B cell (primary cell): Measurements from ENCODE around the gene UNC5C. TPM values are rescaled to one million over a fixed set of nuclear protein-coding genes. Genes with fewer than 3 reads are reported as not detected.

ENCODE experiments used
- ATAC-seq: fragments of 200-7000 bp; cut with Tn5 transposase; one replicate; pipeline ENCODE4 v1.10.0; 2021; ENCODE audit warnings: low read depth, mild to moderate bottlenecking, moderate number of reproducible peaks, moderate library complexity
- CTCF ChIA-PET: fragments of 350-600 bp; sonication (Branson Sonifier 250); formaldehyde crosslinking; loops from one replicate; lab custom pipeline; 2021; ENCODE audit warnings: antibody characterized with exemption, inconsistent platforms; lab: Charles Lee
- POLR2A ChIA-PET: fragments of 350-600 bp; sonication (Branson Sonifier 250); formaldehyde crosslinking; loops from one replicate; lab custom pipeline; 2021; ENCODE audit warnings: antibody characterized with exemption; lab: Charles Lee
- DNase-seq: peaks from one replicate; pipeline ENCODE4 v3.0.0; 2013
- H2AFZ ChIP-seq: 2 replicates; pipeline ENCODE4 v1.6.1; 2012; ENCODE audit warnings: mild to moderate bottlenecking, low read depth, low read length; ENCODE audit not compliant: insufficient read depth, poor library complexity, severe bottlenecking
- H3K27ac ChIP-seq, 2 donors: 1 replicate in 1 of 2; 2 replicates in 1 of 2; pipeline ENCODE4 v1.5.1; 2012 to 2013; ENCODE audit warnings: low read length in 2 of 2, mild to moderate bottlenecking in 2 of 2, moderate library complexity in 1 of 2
- H3K27me3 ChIP-seq, 4 experiments: fragments of 200-600 bp in 1 of 4; sonication (generic) in 1 of 4; replicated peaks in 1 of 4; 1 replicate in 2 of 4; 2 replicates in 2 of 4; pipeline versions ENCODE4 v1.6.1 to v1.7.0; 2013 to 2016; ENCODE audit warnings: low read length in 3 of 4, mild to moderate bottlenecking in 2 of 4, mixed read lengths in 1 of 4, moderate library complexity in 1 of 4; ENCODE audit not compliant: insufficient read depth in 4 of 4, control insufficient read depth in 3 of 4; ENCODE audit errors: control extremely low read depth in 1 of 4
- H3K36me3 ChIP-seq, 2 experiments: replicated peaks in 1 of 2; 1 replicate in 1 of 2; 2 replicates in 1 of 2; pipeline versions ENCODE4 v1.6.1 to v1.7.1; 2013; ENCODE audit warnings: low read length in 1 of 2; ENCODE audit not compliant: insufficient read depth in 2 of 2, control insufficient read depth in 1 of 2; ENCODE audit errors: control extremely low read depth in 1 of 2, extremely low read depth in 1 of 2
- H3K4me1 ChIP-seq, 2 donors: fragments of 200-600 bp in 1 of 2; sonication (generic) in 1 of 2; 1 replicate in 1 of 2; 2 replicates in 1 of 2; pipeline versions ENCODE4 v1.5.1 to v1.6.1; 2013 to 2017; ENCODE audit warnings: low read length in 2 of 2; ENCODE audit not compliant: control insufficient read depth in 2 of 2, insufficient read depth in 2 of 2
- H3K4me2 ChIP-seq: replicated peaks from 2 replicates; pipeline ENCODE3; 2012; ENCODE audit warnings: mild to moderate bottlenecking, low read depth, low read length; ENCODE audit not compliant: poor library complexity, severe bottlenecking
- H3K4me3 ChIP-seq, 5 experiments: fragments of 200-600 bp in 1 of 5; sonication (generic) in 1 of 5; 1 replicate in 3 of 5; 2 replicates in 2 of 5; pipeline versions ENCODE4 v1.5.1 to v1.7.0; 2011 to 2016; ENCODE audit warnings: low read length in 4 of 5, mild to moderate bottlenecking in 4 of 5, low read depth in 2 of 5, control low read depth in 1 of 5, moderate library complexity in 1 of 5; ENCODE audit not compliant: insufficient read depth in 1 of 5; ENCODE audit errors: control extremely low read depth in 1 of 5, extremely low read depth in 1 of 5
- H3K79me2 ChIP-seq: fragments of 200-600 bp; sonication (generic); one replicate; pipeline ENCODE4 v1.6.0; 2016; ENCODE audit warnings: low read length; ENCODE audit not compliant: control insufficient read depth, insufficient read depth
- H3K9ac ChIP-seq: fragments of 200-600 bp; sonication (generic); 2 replicates; pipeline ENCODE4 v1.6.1; 2017; ENCODE audit warnings: mild to moderate bottlenecking, low read length, moderate library complexity
- H3K9me3 ChIP-seq, 3 donors: one replicate each; pipeline versions ENCODE4 v1.6.1 to v1.7.1; 2013; ENCODE audit warnings: low read length in 2 of 3; ENCODE audit not compliant: control insufficient read depth in 2 of 3, insufficient read depth in 1 of 3; ENCODE audit errors: control extremely low read depth in 1 of 3
- H4K20me1 ChIP-seq: 2 replicates; pipeline ENCODE4 v1.6.0; 2012; ENCODE audit warnings: mild to moderate bottlenecking, low read length; ENCODE audit not compliant: insufficient read depth, control insufficient read depth, poor library complexity, severe bottlenecking
- H3K27ac Mint-ChIP-seq: one replicate; pipeline ENCODE4 v1.8.0; 2021; ENCODE audit warnings: mixed read lengths
- H3K27me3 Mint-ChIP-seq: one replicate; pipeline ENCODE4 v1.8.0; 2021; ENCODE audit warnings: mixed read lengths
- H3K4me1 Mint-ChIP-seq: one replicate; pipeline ENCODE4 v1.8.0; 2021; ENCODE audit warnings: mixed read lengths
- H3K4me3 Mint-ChIP-seq: one replicate; pipeline ENCODE4 v1.8.0; 2021; ENCODE audit warnings: mixed read lengths
- H3K9me3 Mint-ChIP-seq: one replicate; pipeline ENCODE4 v1.8.0; 2022; ENCODE audit warnings: mixed read lengths; ENCODE audit not compliant: insufficient read depth
- CTCF ChIP-seq: fragments of 200-600 bp; IDR thresholded peaks from one replicate; pipeline ENCODE4 v1.8.0; 2022; ENCODE audit warnings: antibody characterized with exemption, mild to moderate bottlenecking
- EZH2 ChIP-seq: IDR thresholded peaks from 2 replicates; pipeline ENCODE4 v1.6.1; 2012; ENCODE audit warnings: borderline replicate concordance, low read depth, mild to moderate bottlenecking, moderate library complexity, low read length; ENCODE audit not compliant: insufficient read depth, poor library complexity, severe bottlenecking
- WGBS: methylation state at CpG from one replicate; pipeline ENCODE4 v1.1.5; 2013; ENCODE audit warnings: missing lambda C conversion rate; ENCODE audit not compliant: insufficient coverage; 5-methylcytosine and 5-hydroxymethylcytosine counted together
- intact Hi-C: fragments of 100-400 bp; cut with micrococcal nuclease; formaldehyde crosslinking; loops from one replicate; pipeline ENCODE4 v1.10.0; 2022
- polyA plus RNA-seq: library from polyadenylated mRNA; depleted of rRNA; stranded (reverse); fragments of >200 nt; gene quantifications from 2 replicates; pipeline ENCODE4 v1.2.3, GENCODE V29; 2012
- total RNA-seq, 2 donors: library from RNA; stranded (reverse); fragments of 120-200 nt in 1 of 2; gene quantifications; 1 replicate in 1 of 2; 2 replicates in 1 of 2; pipeline versions ENCODE4 v1.2.3 to v1.2.4, GENCODE V29; 2013 to 2022

The UNC5C gene
- total and polyA plus RNA-seq, 2 donors (not counting 1 experiment from before 2014, with no cell fraction given), result not detected

DNA sequence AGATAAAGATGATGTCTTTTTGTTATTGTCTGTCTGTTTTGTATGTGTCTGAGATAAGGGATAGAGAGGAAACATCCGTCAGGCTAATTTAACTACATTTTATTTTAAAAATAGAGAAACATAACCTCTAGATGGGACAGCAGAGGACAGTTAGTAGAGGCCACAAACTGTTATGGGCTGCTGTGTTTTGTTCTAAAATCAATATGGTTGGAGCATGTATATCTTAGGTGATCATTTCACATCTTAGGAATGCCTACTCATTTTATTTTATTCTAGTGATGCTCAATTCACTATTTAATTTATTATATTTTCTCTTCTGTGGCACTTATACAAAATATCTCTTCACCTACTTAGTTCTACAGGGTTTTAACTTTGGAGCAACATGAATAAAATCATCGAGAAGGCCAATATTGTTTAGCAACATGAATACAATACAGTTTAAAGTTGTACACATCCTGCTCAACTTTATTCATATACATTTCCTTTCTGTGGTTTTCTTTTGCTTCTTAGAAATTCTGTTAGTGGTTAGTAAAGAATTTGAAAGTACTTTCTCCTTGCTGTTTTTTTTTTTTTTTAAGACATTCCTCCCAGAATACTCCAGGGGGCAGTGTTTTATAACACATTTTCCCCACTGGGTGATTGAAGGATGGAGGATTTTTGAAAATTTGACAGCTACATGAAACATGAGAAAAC is 392.9 kb downstream of the UNC5C start:
- Histone ChIP-seq H3K4me2 (no peak overlapping the region), H3K4me1 (no peaks in the 10 kb centered on the region), H3K9me3 (no peaks in the 10 kb centered on the region), H3K27ac (no peak overlapping the region), H4K20me1 (no peaks in the 10 kb centered on the region), H3K36me3 (no peaks in the 10 kb centered on the region), H3K79me2 (no peaks in the 10 kb centered on the region), H3K9ac (no peak overlapping the region), H2AFZ (no peak overlapping the region), H3K4me3 (no peak overlapping the region), H3K27me3 (no peaks in the 10 kb centered on the region)
- Mint-ChIP-seq H3K4me3 (no peak overlapping the region), H3K27ac (no peak overlapping the region), H3K27me3 (peaks cover 3% of the 10 kb centered on the region), H3K4me1 (no peaks in the 10 kb centered on the region), H3K9me3 (no peaks in the 10 kb centered on the region)
- no CpG with 5 or more reads among the region's 2 CpGs for WGBS
- POLR2A ChIA-PET, result no interaction called here
- CTCF ChIA-PET, result interaction anchor here (0.7 to 0.9 kb wide), 3 partner anchors 9 to 595 kb away, joined by 3 to 6 read pairs (median 4); no protein-coding TSS in a partner anchor
- no peak for DNase-seq
- intact Hi-C loops, result no loop called here
- TF ChIP-seq CTCF, result peak; percentile 52
- TF ChIP-seq EZH2, result no peak
- no peak for ATAC-seq

GRCh38 chr4:95153182-95153581 is 395.6 kb downstream of the UNC5C start:
- Histone ChIP-seq H2AFZ (no peak overlapping the region), H3K4me3 (no peak overlapping the region), H4K20me1 (no peaks in the 10 kb centered on the region), H3K79me2 (no peaks in the 10 kb centered on the region), H3K36me3 (no peaks in the 10 kb centered on the region), H3K9ac (no peak overlapping the region), H3K4me1 (no peaks in the 10 kb centered on the region), H3K27me3 (no peaks in the 10 kb centered on the region), H3K9me3 (no peaks in the 10 kb centered on the region), H3K27ac (no peak overlapping the region), H3K4me2 (no peak overlapping the region)
- H3K27me3 Mint-ChIP-seq, result no peaks in the 10 kb centered on the region
- no peak overlapping the region for H3K27ac Mint-ChIP-seq
- DNase-seq, result no peak
- ATAC-seq, result no peak
- no peaks in the 10 kb centered on the region for H3K4me1 Mint-ChIP-seq
- intact Hi-C loops, result no loop called here
- no peak overlapping the region for H3K4me3 Mint-ChIP-seq
- 85% methylated on average over 3 of the region's 5 CpGs for WGBS
- no peaks in the 10 kb centered on the region for H3K9me3 Mint-ChIP-seq
- ChIA-PET CTCF (interaction anchor here (1.2 kb wide), 1 partner anchor 8 kb away, joined by 5 read pairs; no protein-coding TSS in a partner anchor), POLR2A (no interaction called here)
- TF ChIP-seq CTCF, result no peak
- TF ChIP-seq EZH2, result no peak
